Raji (cell line): ENCODE results near the gene ANKRD6.

Experiments
- POLR2A ChIP-seq: IDR thresholded peaks from 2 replicates; pipeline ENCODE4 v1.6.1; 2011; ENCODE audit warnings: low read depth, low read length, control low read depth; ENCODE audit not compliant: insufficient read depth

Gene ANKRD6

GRCh38 chr6:89508755-89509563 lies 76.0 kb downstream of the ANKRD6 start:
- TF ChIP-seq POLR2A, result no peak

DNA sequence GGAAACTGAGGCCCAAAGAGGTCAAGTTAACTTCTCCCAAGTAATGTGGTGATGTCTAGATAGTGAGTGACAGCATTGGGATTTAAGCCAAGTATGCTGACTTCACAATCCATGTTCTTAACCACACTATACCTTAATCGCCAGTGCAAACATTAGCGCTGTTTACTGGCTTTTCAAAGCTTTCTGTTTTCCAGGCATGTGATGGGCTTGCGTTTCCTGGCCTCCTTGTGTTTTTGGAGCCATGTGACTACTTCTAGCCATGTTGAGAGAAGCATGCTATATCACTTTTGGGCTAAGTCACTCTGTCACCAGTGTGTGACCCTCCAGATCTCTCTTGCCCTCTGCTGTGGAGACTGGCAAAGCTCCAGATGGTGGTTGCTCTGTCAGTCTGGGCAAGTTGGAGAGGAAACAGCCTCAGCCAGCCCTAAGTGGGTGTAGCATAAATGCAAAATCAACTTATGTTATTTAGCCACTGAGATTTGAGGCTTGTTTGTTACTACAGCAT lies 76.9 kb downstream of the ANKRD6 start:
- TF ChIP-seq POLR2A, result no peak

- TF ChIP-seq POLR2A, result no peak
Observed at GRCh38 chr6:89510393-89510792, 77.4 kb downstream of the ANKRD6 start.

DNA sequence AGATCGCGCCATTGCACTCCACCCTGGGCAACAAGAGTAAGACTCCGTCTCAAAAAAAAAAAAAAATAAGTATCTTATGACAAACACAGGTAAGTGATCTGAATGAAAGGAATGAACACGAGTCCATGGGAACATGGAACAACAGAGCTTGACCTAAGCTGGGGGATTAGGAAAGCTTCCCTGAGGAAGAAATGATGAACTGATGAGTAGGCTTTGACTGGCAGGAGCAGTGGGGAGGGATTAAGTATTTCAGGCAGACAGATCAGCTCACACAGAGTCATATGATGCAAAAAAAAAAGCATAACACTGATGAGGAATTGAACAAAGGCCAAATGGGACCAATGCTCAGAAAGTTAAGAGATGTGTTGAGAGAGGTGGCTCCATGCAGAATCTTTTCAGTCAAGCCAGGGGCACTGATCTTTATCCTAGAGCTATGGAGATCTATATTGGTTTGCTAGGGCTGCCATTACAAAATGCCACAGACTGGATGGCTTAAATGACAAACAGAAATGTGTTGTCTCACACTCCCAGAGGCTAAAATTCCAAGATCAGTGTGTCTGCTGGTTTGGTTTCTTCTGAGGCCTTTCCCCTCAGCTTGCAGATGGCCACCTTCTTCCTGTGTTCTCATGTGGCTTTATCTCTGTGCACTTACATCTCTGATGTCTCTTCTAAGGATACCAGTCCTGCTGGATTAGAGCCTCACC lies 85.6 kb downstream of the ANKRD6 start:
- no peak for TF ChIP-seq POLR2A

DNA sequence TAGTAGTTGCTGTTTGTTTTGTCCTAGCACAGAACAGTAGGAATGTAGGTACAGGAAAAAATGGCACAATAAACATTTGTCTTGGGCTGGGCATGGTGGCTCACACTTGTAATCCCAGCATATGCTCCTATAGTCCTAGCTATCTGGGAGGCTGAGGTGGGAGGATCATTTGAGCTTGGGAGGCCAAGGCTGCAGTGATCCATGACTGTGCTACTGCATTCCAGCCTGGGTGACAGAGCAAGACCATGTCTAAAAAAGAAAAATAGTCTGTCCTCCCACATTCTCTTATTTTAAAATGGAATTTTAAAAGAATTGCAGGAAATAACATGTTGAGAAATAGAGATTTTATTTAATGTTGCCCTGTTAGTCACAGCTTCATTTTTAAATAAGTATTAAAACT lies 87.8 kb downstream of the ANKRD6 start:
- TF ChIP-seq POLR2A, result no peak

DNA sequence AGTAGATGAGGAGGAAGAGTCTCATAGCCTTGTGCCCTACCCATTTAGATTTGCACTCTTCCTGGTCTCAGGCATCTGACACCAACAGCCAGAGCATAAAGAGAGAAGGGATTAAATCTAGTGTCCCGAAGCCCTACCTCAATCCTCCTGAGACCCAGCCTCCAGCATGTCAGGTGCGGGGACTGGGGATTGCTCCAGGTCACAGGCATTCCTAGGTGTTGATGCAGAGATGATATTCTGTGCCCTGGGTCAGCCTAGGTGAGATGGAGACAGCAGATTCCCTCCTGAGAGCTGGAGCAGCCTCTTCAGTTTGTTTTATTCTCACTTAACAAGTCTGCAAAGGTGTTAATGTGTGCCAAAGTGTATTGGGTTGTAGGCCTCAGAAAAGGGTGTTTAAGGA lies 89.8 kb downstream of the ANKRD6 start:
- no peak for TF ChIP-seq POLR2A

DNA sequence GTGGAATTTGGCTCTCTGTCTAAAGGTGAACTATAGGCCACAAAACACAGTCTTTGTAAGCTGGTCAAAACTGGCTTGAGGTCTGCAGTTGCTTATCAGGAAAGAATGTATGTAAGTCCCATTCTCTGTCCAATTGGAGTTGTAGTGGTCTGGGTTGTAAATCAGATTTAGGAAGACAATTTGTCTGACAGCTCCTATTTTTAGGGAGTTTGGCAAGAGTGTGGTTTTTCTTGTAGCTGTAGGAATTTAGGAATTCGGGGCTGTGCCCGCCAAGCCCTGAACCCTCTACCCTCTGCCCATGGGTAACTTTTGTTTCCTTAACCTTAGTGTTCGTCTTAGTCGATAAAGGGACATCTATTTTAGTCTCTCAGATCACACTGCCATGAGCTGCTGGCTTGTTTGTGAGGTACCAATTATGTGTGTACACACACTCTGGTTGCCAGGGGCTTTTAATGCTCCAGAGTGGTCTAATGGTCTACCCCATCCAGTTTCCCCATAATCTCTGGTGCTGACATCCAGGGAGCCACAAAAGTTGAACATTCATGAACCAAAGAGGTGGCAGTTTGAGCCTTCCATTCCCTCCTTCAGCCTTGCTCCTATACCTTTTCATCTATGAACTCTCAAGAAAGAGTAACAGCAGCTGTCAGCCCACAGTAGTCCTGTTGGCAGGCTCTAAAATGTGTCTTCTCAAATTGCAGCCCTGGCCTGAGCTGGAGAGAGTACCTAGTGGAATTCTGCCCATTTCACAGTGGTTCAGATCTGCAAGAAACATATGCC lies 93.0 kb downstream of the ANKRD6 start:
- TF ChIP-seq POLR2A, result no peak

- no peak for TF ChIP-seq POLR2A
Observed at GRCh38 chr6:89526563-89526869, 93.6 kb downstream of the ANKRD6 start.

DNA sequence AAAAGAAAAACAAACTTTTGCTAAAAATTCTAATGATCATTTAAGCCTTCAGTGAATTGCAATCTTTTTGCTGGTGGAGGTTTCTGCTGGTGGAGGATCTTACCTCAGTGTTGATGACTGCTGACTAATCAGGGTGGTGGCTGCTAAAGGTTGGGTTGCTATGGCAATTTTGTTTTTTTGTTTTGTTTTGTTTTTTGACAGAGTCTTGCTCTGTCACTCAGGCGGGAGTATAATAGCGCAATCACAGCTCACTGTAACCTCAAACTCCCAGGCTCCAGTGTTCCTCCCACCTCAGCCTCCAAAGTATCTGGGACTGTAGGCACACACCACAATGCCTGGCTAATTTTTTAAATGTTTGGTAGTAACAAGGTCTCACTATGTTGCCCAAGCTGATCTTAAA lies 94.7 kb downstream of the ANKRD6 start:
- TF ChIP-seq POLR2A, result no peak

DNA sequence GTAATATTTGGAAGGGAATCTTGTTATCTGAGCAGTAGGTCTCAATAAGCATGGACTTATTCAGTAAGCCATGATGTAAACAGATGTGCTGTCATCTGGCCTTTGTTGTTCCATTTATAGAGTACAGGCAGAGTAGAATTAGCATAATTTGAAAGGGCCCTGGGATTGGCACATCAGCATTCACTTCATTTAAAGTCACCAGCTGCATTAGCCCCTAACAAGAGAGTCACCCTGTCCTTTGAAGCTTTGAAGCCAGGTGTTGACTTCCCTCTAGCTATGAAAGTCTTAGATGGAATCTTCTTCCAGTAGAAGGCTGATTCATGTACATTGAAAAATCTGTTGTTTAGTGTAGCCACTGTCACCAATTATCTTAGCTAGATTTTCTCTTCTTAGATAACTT lies 95.9 kb downstream of the ANKRD6 start:
- TF ChIP-seq POLR2A, result no peak

DNA sequence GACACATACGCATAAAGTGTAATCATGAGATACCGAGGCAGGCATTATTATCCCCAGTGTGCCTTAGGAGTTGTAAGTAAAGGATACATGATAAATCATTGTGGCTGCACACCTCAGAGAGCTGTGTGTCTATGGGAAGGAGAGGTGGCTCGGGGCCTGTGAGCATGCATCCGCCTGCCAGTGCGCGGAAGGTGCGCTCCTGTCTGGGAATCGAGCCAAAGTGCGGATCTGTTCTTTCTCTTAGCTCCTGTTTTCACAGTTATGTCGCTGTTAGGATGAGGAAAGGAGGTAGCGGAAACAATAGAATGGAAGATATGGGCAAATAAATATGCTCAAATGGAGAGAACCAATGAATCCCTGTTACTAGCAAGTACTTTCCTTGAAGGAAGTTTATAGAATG lies 98.0 kb downstream of the ANKRD6 start:
- TF ChIP-seq POLR2A, result no peak

- TF ChIP-seq POLR2A, result no peak
Observed at GRCh38 chr6:89536231-89536630, 103.3 kb downstream of the ANKRD6 start.

DNA sequence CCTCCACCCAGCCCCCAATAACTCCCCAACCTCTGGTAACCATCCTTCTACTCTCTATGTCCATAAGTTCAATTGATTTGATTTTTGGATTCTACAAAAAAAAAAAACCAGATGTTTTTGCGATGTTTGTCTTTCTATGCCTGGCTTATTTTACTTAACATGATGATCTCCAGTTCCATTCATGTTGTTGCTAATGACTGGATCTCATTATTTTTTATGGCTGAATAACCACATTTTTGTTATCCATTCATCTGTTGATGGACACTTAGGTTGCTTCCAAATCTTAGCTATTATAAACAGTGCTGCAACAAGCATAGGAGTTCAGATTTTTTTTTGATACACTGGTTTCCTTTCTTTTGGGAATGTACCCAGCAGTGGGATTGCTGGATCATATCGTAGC lies 106.8 kb downstream of the ANKRD6 start:
- TF ChIP-seq POLR2A, result no peak

GRCh38 chr6:89542081-89542857 lies 109.3 kb downstream of the ANKRD6 start:
- TF ChIP-seq POLR2A, result no peak

- no peak for TF ChIP-seq POLR2A
Observed at GRCh38 chr6:89542866-89543265, 109.9 kb downstream of the ANKRD6 start.

GRCh38 chr6:89547281-89547680 lies 114.3 kb downstream of the ANKRD6 start:
- no peak for TF ChIP-seq POLR2A

DNA sequence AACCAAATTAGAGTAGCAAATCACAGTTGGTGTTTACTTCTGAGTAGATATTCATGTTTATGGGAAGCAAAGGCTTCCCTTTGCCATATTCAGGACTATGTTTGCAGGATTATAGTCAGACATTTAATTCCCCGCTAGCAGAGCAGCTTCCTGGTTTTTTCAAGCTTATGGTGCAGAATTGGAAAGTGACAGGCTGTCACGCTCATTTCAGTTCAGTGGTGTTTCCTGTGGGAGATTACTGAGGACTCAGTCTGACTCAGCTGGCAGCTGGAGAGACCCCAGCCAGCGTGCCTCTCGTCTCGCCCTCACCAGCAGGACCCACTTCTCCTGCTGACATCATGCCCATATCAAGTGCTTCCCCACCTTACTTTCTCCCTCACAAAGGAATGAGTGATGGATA lies 120.5 kb downstream of the ANKRD6 start:
- no peak for TF ChIP-seq POLR2A
